Fibroblast of upper back skin (primary cell): Measurements from ENCODE around the gene PTPN4.
A peak's percentile ranks its signal among the peaks of the same experiment; 100 is the strongest.
"Not testable (repeated sequence)": the region's sequence is repeated elsewhere in the genome, so short reads cannot be mapped to it uniquely, and the experiment has no call there.

Experiments
- DNase-seq: peaks from one replicate; pipeline ENCODE4 v3.0.0-alpha.2; 2013

The PTPN4 gene

DNA sequence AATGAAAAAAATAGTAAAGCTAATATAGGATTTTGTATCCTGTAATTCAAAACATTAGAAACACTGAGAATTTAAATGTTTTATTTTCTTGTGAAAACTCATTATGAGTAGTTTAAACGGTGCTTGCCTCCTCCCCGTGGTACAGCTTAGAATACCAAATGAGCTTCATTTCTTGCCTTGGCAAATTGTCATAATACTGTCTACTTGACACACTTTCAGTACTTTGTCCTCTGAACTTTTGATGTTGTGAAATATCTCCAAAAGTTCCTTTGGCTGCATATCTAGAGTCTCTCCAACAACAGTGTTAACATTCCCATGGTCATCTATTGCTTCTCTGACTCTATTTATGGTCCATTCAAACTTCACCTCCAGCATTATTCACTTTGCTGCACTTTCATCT is 191.2 kb downstream of the PTPN4 start:
- no peak for DNase-seq

DNA sequence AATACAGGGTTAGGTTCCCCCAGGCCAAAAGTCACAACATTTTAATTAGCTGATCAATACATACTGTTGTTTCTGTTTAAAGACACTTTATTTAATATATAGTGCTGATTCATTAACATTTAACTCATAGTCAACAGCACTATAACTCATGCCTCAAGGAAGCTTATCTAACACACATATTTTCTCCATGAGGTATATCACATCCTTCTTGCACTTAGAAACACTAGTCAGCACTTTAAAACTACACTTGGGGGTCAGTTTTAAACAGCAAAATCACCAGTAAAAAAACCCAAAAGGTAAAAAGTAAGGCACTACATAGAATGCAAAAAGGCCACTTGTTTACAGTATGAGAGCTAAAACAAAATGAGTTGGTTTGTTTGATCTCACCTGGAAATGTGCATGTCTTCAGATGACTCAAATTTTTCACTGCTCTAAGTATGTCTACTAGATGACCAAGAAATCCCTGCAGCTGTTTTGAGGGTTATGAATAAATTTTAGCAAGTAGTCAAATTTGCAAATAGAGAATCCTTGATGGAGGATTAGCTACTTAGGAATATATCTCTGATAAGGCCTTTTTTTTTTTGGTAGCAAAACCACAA is 199.0 kb downstream of the PTPN4 start:
- DNase-seq = peak; percentile 45

DNA sequence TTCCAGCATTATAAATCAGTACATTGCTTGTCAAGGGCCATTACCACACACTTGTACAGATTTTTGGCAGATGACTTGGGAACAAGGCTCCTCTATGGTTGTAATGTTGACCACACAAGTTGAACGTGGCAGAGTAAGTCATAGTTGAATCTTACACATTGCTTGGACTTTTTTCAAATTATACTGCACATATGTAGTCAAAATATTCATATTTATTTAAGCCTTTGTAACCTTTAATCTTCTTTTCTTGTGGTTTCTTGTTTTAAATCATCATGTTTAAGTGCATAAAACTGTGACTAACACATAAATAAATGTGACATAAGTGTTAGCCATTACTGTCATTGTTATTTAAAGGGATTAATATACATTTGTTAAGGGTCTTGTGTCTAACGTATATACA is 201.1 kb downstream of the PTPN4 start:
- DNase-seq = peak; percentile 91

DNA sequence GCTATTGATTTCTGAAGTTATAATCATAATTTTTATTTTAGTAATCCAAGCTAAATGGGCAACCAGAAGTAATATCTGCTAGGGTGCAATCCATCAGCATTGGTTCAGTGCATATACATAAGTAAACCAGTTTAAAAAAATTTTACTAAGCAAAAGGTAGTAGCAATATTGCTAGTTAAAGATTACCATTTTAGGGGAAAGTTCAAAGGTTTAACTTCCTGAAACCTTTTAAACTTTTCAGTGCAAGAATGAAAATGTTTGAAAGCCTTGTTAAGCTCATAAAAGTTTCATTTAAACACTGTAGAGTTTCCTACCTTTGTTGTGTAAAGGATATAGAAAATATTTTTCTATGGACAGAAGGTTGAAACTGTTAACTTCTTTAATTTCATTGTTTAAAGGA is 222.2 kb downstream of the PTPN4 start:
- no peak for DNase-seq

DNA sequence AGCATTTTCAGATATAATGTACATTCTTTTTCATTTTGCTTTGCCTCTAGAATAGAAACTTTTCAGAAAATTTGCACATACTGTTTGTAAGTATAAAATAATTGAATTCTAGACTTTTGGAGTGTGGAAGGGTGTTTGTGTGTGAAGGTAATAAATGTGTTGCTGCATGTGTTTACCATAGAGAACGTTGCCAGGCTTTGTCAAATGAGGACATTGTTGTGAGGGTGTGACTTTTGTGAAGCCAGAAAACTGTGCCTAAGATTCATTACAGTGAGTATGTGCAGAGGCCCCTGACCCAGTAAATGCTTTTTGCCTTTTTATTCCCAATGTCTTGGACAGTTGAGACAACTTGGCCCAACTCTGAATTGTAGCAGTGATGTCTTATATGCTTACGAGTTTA is 222.8 kb downstream of the PTPN4 start:
- DNase-seq = no peak

DNA sequence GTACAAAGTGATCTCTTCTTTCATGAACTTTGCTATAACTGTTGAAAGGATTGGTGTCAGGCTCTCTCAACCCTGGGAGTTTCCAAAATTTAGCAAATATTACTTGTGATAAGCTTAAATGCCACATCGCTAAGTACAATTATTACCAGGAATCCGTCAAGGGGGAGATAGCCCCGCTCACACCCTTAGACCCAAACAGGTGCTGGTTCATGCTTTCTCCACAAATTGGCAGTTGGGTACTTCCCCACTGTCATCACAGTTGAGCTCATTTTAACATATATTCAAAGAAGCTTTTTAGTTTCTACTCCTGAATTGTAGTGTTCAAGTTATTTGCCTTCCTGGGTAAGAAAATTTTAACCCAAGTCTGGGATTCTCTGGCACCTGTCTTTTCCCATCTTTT is 223.4 kb downstream of the PTPN4 start:
- DNase-seq = no peak

DNA sequence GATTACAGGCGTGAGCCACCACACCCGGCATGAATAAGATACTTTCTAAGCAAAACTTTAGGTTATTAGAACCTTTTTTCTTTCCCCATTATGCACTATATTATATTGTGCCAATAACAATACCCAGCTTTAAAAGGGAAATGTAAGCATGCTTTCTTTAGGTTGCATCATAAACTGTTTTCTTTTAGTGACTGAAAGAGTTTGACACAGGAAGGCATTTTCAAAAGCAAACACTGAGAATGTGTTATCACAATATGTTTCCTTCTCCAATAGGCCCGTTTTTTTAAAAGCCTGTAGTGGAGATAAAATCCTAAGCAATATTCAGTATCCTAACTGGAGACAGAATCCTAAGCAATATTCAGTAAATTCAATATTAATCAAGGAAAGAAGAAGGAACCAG is 236.4 kb downstream of the PTPN4 start:
- DNase-seq = peak; percentile 19

DNA sequence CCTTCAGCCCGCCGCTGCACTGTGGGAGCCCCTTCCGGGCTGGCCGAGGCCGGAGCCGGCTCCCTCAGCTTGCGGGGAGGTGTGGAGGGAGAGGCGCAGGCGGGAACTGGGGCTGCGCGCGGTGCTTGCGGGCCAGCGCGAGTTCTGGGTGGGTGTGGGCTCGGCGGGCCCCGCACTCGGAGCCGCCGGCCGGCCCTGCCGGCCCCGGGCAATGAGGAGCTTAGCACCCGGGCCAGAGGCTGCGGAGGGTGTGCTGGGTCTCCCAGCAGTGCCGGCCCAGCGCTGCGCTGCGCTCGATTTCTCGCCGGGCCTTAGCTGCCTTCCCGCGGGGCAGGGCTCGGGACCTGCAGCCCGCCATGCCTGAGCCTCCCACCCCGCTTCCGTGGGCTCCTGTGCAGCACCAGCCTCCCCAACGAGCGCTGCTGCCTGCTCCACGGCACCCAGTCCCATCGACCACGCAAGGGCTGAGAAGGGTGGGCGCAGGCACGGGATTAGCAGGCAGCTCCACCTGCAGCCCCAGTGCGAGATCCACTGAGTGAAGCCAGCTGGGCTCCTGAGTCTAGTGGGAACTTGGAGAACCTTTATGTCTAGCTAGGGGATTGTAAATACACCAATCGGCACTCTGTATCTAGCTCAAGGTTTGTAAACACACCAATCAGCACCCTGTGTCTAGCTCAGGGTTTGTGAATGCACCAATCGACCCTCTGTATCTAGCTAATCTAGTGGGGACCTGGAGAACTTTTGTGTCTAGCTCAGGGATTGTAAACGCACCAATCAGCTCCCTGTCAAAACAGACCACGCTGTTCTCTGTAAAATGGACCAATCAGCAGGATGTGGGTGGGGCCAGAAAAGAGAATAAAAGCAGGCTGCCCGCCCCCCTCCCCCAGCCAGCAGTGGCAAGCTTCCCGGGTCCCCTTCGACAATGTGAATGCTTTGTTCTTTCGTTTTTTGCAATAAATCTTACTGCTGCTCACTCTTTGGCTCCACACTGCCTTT is 237.5 kb downstream of the PTPN4 start:
- not testable (repeated sequence) for DNase-seq

DNA sequence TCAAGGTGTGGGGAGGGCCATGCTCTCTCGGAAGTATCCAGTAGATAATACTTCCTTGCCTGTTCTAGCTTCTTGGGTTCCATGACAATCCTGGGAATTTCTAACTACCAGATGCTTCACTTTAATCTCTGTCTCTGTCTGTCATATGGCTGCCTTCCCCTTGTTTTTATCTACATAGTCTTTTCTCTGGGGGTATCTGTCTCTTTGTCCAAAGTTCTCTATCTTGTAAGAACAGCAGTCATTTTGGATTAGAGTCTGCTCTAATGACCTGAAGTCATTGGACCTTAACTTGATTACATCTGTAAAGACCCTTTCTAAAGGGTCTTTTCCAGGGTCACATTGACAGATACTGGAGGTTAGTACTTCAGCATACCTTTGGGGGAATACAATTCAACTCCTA is 241.7 kb downstream of the PTPN4 start:
- no peak for DNase-seq

DNA sequence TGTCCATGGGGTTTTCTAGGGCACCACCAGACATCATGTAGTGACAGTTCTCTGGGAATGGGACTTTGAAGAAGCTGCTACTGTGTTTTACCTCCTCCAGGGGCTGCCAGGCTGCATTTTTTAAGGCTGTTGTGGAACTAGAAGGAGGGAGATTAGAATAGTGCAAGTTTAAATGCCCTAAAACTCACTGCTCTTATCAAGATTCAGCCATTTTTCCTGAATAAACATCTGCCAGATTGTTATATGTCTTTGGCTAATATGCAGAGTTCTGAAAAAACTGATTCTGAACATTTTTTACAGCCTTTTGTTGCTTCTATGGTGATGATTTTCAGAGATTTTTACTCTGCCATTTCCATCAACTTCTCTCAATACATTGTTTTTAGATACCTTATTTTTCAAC is 244.5 kb downstream of the PTPN4 start:
- no peak for DNase-seq

DNA sequence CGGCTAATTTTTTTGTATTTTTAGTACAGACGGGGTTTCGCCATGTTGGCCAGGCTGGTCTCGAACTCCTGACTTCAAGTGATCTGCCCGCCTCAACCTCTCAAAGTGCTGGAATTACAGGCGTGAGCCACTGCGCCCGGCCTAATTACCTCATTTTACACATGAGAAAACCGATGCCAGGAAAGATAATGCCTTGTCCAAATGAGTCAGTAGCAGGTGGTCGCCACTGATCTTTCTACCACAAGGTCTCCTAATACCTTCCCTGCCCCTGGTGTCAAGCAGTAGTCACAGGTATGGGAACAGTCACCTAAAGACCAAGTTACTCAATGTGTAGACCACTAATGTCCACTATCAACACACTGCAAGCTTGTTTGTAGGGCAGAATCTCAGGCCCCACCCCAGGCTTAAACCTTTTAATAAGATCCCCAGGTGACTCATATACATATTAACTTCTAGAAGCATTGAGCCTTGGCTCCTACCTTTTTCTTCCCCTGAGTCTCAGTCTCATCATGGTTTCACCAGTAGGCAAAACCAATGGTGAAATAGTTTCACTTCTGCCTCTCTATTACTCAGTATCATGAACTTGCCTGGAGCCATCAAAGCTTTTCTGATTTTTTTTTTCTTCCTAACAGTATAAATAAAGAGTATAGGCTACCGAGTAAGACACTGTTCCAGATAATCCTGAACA is 246.3 kb downstream of the PTPN4 start:
- DNase-seq = no peak

DNA sequence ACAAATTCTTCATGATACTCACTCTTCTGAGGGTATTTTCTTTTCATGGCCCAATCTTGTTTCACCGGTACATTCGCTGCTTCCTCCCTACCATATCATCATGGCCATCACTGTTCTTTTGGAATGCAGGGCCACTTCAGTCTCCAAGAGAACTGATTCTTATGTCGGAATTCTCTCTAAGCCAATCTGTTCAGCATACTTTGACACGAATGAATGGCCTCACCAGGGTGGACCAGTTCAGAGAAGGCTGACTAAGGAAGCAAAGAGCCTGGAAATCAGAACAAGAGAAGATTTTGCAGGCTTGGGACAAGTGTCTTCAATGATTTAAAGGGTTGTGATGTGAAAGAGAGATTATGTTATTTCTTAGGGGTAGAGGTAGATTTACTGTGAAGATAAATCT is 248.1 kb downstream of the PTPN4 start:
- no peak for DNase-seq

DNA sequence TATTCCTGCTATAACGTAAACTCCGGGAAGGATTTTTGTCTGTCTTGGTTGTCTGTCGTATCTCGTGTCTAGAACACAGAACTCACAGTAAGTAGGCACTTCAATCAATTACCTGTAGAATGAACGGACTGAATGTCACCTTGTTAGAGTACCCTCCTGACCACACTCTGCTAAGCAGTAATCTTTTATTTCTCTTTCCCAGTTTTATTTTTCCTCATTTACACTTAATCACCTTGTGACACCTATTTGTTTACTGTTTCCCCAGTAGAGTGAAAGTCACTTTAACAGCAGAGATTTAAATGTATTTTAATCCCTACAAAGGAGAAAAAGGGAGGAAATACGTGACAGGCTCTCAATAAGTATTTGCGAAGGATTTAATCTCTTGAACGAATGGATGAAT is 252.6 kb downstream of the PTPN4 start:
- DNase-seq = no peak

DNA sequence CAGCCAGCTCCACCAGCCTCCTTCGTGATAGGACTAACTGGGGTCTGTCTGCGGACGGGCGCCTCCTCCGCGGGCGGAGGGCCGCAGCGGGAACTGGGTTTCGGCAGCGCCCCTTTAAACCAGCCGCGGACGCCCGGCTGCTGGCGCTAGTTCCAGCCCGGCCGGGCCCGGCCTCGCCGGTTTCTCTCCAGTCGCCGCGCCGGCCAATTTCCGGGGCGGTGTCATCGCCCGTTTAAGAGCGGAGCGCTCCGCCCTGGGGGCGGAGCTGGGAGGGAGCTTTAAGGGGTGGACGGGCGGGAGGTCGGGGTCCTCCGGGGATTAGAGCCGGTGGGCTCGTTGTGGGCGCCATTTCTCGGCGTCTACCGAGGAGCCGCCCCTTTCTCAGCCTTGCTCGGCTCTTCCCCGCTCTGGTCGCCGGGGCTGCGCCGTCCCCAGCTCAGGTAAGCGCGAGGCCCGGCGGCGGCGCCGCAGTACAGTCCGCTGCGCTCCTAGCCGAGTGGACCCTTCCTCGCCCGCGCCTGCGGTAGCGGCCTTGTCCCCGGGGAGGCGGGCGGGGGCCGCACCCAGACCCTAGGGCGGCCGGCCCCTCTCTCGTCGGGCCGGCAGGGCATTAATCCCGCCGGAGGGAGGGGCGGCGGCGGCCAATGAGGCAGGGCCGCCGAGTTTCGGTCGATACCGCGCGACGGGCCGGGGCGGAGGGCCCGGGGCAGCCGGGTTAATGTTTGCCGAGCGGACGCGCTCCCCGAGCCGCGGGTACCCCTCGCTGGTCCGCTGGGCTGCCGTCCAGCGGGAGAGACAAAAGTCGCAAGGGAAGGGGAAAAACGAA is 253.3 kb downstream of the PTPN4 start, which contains the start of gene EPB41L5:
Gene EPB41L5 (plus strand): TSS at position 307 of the 826 bp plus-strand sequence. CDS start 6,008 bp downstream, outside the sequence.
- DNase-seq = peak; percentile 93

DNA sequence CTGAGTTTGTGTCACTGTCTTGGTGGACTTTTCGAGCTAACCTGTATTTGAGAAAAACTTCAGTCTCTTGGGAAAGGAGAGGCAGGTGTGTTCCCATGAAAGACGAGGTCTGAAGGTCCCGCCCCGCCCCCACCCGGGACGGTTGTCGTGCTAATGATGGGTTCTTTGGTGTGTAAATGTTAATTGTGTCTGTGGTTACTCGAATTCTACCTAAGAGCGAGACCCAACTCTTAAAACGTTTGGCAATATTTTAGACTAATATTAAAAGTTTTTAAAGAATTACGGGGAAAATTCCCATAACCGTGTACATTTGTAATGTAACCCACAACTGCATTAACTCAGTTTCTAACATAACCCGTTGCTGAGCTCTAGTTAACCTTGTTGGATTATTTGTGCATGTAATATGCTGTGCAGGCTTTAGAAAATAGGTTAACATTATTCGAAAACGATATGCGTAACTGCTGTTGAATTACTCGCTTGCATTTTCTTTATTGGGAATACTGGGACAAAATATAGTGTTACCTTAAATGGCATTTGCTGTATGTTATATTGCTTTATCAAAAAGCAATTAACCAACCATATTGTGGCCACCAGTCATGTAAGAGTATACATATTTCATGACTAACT is 254.0 kb downstream of the PTPN4 start:
- DNase-seq = no peak

DNA sequence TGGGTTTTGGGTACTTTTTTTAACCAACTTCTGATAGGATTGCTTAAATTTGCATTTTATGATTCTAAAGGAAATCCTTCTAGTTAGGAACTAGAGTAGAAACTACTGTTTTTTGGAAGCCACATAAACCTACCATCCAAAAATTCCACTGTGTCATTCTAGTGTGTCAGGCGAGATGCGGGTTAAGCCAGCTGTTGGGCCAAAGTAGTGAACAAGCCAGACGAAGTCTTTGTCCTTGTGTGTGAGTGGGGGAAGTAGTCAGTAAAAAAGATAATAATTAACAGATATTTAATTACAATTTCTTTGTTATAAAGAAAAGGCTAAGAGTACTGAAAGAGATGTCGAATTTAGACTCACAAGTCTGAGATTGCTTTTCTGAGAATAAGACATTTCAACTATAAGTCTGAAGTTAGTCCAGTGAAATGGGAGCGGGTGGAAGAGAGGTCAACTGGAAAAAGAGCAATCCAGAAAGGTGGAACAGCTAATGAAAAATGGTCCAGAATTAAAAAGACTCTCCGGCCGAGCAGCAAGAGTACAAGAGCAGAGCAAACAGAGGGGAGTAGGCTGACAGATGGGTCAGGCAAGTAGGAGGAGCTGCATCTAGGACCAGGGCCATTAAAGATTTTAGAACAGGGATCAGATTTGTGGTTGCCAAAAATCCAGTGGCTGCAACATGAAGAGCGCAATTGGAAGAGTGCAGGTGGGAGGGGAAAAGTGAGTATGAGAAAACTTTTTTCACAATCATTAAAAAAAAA is 254.7 kb downstream of the PTPN4 start:
- no peak for DNase-seq

DNA sequence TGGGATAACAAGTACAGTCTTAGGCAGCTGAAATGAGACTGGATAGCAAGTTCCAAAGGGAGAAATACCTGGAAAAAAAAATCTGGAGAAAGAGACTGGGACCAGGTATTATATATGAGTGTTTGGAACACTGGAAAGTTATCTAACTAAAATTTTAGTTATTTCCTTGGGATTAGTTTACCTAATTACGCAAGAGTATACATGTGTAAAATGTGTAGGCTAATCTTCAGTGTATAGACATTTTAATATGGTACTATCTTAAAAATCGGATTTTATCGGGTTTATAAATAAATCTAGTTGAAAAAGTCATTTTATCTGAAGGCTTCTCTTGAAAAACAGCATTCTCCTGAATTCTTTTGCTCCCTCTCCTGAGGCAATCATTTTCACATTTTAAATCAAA is 257.1 kb downstream of the PTPN4 start:
- no peak for DNase-seq

DNA sequence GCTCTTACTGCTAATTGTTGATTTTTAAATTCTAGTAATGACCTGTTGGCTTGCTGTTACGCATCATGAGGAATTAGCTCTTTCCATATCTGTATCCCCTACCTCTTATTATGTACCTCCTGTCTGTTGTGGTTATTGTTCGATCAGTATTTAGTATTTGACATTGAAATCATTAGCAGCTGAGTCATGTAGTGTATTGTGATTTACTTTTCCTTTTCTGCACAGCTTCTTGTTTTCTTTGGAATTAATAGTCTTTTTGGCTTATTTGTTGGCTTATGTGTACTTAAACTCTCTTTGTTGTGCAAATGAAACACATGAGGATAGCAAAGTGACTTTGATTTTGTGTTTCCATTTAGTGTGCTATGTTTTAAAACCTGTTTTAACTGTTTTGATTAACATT is 257.5 kb downstream of the PTPN4 start:
- DNase-seq = no peak

DNA sequence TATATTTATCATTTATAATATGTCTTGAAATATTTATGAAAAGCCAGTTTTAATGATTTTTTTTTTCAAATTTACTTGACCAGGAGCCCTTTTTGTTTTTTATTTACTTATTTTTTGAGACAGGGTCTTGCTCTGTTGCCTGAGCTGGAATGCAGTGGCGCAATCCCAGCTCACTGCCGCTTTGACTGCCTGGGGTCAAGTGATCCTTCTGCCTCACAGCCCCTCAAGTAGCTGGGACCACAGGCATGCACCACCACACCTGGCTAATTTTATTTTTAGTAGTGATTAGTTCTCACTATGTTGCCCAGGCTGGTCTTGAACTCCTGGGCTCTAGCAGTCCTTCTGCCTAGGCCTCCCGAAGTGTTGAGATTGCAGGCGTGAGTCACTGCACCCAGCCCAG is 258.8 kb downstream of the PTPN4 start:
- no peak for DNase-seq

DNA sequence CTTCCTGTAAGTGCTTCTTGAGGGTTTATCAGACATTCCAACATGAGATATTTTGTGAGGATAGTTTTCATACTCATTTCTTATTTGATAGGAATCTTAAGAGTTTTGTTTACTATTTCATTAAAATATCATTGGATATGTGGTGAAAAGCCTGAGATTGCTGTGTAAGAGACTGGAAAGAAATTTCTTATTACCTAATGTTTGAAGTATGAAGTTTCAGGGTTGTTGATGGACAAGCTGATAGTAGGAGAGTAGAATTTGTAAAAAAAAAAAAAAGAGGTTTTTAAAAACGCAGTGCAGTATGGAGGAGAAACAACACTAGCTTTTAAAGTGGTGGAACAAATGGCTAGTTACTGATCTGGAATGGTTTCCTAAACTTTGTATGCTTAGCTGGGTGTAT is 260.8 kb downstream of the PTPN4 start:
- no peak for DNase-seq

DNA sequence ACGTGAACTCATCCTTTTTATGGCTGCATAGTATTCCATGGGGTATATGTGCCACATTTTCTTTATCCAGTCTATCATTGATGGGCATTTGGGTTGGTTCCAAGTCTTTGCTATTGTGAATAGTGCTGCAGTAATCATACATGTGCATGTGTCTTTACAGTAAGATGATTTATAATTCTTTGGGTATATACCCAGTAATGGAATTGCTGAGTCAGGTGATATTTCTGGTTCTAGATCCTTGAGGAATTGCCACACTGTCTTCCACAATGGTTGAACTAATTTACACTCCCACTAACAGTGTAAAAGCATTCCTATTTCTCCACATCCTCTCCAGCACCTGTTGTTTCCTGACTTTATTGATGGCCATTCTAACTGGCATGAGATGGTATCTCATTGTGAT is 262.8 kb downstream of the PTPN4 start:
- not testable (repeated sequence) for DNase-seq

DNA sequence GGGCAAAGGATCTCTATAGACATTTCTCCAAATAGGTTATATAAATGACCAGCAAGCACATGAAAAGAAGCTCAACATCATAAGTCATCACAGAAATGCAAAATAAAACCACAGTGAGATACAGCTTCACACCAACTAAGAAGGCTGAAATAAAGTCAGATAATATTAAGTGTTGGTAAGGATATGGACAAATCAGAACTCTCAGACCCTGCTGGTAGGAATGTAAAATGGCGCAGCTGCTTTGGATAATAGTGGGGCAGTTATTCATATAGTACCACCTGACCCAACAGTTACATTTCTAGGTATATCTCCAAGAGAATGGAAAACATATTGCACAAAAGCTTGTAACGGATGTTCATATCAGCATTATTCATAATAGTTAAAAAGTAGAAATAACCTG is 267.2 kb downstream of the PTPN4 start:
- no peak for DNase-seq
